ENCODE measurements around the gene IFT122.

The IFT122 gene

DNA sequence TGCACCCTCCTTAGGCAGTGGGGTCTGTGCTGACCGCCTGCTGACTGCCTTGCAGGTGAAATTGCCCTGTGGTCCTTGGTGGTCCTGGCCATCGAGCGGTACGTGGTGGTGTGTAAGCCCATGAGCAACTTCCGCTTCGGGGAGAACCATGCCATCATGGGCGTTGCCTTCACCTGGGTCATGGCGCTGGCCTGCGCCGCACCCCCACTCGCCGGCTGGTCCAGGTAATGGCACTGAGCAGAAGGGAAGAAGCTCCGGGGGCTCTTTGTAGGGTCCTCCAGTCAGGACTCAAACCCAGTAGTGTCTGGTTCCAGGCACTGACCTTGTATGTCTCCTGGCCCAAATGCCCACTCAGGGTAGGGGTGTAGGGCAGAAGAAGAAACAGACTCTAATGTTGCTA is 90.8 kb downstream of the IFT122 start:
- no peak for FAIRE-seq

DNA sequence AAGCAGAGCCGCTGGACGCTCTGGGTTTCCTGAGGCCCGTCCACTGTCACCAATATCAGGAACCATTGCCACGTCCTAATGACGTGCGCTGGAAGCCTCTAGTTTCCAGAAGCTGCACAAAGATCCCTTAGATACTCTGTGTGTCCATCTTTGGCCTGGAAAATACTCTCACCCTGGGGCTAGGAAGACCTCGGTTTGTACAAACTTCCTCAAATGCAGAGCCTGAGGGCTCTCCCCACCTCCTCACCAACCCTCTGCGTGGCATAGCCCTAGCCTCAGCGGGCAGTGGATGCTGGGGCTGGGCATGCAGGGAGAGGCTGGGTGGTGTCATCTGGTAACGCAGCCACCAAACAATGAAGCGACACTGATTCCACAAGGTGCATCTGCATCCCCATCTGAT is 91.7 kb downstream of the IFT122 start:
- TF ChIP-seq TAF1 (IDR thresholded peaks at IDR 0.05; ENCODE audit: low read depth, low read length): no peak
- no peak for TF ChIP-seq POU2F2 (IDR thresholded peaks at IDR 0.05; ENCODE audit: low read depth, low read length)
- no peak for TF ChIP-seq PAX5 (IDR thresholded peaks at IDR 0.05; ENCODE audit: insufficient read depth, low read length, severe bottlenecking)
- no peak for TF ChIP-seq POLR2A (IDR thresholded peaks at IDR 0.05; ENCODE audit: low read depth, low read length)
- no peak for TF ChIP-seq POLR2AphosphoS5 (IDR thresholded peaks at IDR 0.05; ENCODE audit: low read depth, low read length)
- TF ChIP-seq SPI1 (IDR thresholded peaks at IDR 0.05; ENCODE audit: low read depth, low read length): no peak
- FAIRE-seq (no peak), DNase-seq (ENCODE audit: insufficient read length, low spot score) (no peak)

More for the DNA sequence above, 90.8 kb downstream of the IFT122 start:
- TF ChIP-seq POLR2AphosphoS5 (IDR thresholded peaks at IDR 0.05; ENCODE audit: low read depth, low read length) (no peak), POLR2A (IDR thresholded peaks at IDR 0.05; ENCODE audit: low read depth, low read length) (no peak)
- DNase-seq (ENCODE audit: insufficient read length, low spot score): no peak

DNA sequence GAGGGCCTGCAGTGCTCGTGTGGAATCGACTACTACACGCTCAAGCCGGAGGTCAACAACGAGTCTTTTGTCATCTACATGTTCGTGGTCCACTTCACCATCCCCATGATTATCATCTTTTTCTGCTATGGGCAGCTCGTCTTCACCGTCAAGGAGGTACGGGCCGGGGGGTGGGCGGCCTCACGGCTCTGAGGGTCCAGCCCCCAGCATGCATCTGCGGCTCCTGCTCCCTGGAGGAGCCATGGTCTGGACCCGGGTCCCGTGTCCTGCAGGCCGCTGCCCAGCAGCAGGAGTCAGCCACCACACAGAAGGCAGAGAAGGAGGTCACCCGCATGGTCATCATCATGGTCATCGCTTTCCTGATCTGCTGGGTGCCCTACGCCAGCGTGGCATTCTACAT is 92.2 kb downstream of the IFT122 start:
- no peak for DNase-seq (ENCODE audit: insufficient read length, low spot score)
- TF ChIP-seq TAF1 (IDR thresholded peaks at IDR 0.05; ENCODE audit: low read depth, low read length): no peak
- TF ChIP-seq PAX5 (IDR thresholded peaks at IDR 0.05; ENCODE audit: insufficient read depth, low read length, severe bottlenecking): no peak
- TF ChIP-seq POLR2AphosphoS5 (IDR thresholded peaks at IDR 0.05; ENCODE audit: low read depth, low read length): no peak
- TF ChIP-seq SPI1 (IDR thresholded peaks at IDR 0.05; ENCODE audit: low read depth, low read length): no peak
- TF ChIP-seq POLR2A (IDR thresholded peaks at IDR 0.05; ENCODE audit: low read depth, low read length): no peak
- no peak for TF ChIP-seq POU2F2 (IDR thresholded peaks at IDR 0.05; ENCODE audit: low read depth, low read length)
- no peak for FAIRE-seq

DNA sequence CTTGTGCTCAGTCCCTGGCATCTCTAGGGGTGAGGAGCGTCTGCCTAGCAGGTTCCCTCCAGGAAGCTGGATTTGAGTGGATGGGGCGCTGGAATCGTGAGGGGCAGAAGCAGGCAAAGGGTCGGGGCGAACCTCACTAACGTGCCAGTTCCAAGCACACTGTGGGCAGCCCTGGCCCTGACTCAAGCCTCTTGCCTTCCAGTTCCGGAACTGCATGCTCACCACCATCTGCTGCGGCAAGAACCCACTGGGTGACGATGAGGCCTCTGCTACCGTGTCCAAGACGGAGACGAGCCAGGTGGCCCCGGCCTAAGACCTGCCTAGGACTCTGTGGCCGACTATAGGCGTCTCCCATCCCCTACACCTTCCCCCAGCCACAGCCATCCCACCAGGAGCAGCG is 93.4 kb downstream of the IFT122 start:
- no peak for TF ChIP-seq POLR2A (IDR thresholded peaks at IDR 0.05; ENCODE audit: low read depth, low read length)
- TF ChIP-seq SPI1 (IDR thresholded peaks at IDR 0.05; ENCODE audit: low read depth, low read length): no peak
- TF ChIP-seq PAX5 (IDR thresholded peaks at IDR 0.05; ENCODE audit: insufficient read depth, low read length, severe bottlenecking): no peak
- TF ChIP-seq TAF1 (IDR thresholded peaks at IDR 0.05; ENCODE audit: low read depth, low read length): no peak
- TF ChIP-seq POU2F2 (IDR thresholded peaks at IDR 0.05; ENCODE audit: low read depth, low read length): no peak
- TF ChIP-seq POLR2AphosphoS5 (IDR thresholded peaks at IDR 0.05; ENCODE audit: low read depth, low read length): no peak
- FAIRE-seq: no peak

DNA sequence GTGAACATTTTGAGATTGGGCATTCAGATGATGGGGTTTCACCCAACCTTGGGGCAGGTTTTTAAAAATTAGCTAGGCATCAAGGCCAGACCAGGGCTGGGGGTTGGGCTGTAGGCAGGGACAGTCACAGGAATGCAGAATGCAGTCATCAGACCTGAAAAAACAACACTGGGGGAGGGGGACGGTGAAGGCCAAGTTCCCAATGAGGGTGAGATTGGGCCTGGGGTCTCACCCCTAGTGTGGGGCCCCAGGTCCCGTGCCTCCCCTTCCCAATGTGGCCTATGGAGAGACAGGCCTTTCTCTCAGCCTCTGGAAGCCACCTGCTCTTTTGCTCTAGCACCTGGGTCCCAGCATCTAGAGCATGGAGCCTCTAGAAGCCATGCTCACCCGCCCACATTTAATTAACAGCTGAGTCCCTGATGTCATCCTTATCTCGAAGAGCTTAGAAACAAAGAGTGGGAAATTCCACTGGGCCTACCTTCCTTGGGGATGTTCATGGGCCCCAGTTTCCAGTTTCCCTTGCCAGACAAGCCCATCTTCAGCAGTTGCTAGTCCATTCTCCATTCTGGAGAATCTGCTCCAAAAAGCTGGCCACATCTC is 94.5 kb downstream of the IFT122 start:
- no peak for FAIRE-seq
- TF ChIP-seq POLR2AphosphoS5 (IDR thresholded peaks at IDR 0.05; ENCODE audit: low read depth, low read length) (no peak), POU2F2 (IDR thresholded peaks at IDR 0.05; ENCODE audit: low read depth, low read length) (no peak), SPI1 (IDR thresholded peaks at IDR 0.05; ENCODE audit: low read depth, low read length) (no peak), POLR2A (IDR thresholded peaks at IDR 0.05; ENCODE audit: low read depth, low read length) (no peak), PAX5 (IDR thresholded peaks at IDR 0.05; ENCODE audit: insufficient read depth, low read length, severe bottlenecking) (no peak), TAF1 (IDR thresholded peaks at IDR 0.05; ENCODE audit: low read depth, low read length) (no peak)

More for the DNA sequence above, 93.4 kb downstream of the IFT122 start:
- DNase-seq (ENCODE audit: insufficient read length, low spot score): no peak

DNA sequence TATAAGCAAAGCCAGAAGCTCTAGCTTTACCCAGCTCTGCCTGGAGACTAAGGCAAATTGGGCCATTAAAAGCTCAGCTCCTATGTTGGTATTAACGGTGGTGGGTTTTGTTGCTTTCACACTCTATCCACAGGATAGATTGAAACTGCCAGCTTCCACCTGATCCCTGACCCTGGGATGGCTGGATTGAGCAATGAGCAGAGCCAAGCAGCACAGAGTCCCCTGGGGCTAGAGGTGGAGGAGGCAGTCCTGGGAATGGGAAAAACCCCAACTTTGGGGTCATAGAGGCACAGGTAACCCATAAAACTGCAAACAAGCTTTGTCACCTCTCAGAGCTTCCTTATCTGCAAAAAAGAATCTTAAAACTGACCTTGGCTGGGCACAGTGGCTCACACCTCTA is 95.1 kb downstream of the IFT122 start:
- TF ChIP-seq POU2F2 (IDR thresholded peaks at IDR 0.05; ENCODE audit: low read depth, low read length) (no peak), SPI1 (IDR thresholded peaks at IDR 0.05; ENCODE audit: low read depth, low read length) (no peak), POLR2AphosphoS5 (IDR thresholded peaks at IDR 0.05; ENCODE audit: low read depth, low read length) (no peak)
- DNase-seq (ENCODE audit: insufficient read length, low spot score): no peak
- FAIRE-seq: no peak

More for the DNA sequence above, 94.5 kb downstream of the IFT122 start:
- DNase-seq (ENCODE audit: insufficient read length, low spot score): no peak

DNA sequence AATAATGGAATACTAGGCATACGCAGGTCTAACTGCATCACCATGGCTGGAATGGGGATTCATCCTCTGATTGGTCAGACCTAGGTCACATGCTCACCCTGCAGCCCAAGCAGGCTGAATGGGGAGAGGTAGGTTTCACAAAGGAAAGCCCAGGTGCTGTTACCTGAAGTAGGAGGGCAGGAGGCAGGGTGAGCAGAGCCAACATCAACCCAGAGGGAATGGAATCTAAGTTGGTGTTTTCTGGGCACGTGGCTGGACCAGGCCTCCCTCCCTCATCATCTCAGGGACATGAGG is 96.3 kb downstream of the IFT122 start:
- TF ChIP-seq POLR2AphosphoS5 (IDR thresholded peaks at IDR 0.05; ENCODE audit: low read depth, low read length) (no peak), POU2F2 (IDR thresholded peaks at IDR 0.05; ENCODE audit: low read depth, low read length) (no peak), TAF1 (IDR thresholded peaks at IDR 0.05; ENCODE audit: low read depth, low read length) (no peak), SPI1 (IDR thresholded peaks at IDR 0.05; ENCODE audit: low read depth, low read length) (no peak), POLR2A (IDR thresholded peaks at IDR 0.05; ENCODE audit: low read depth, low read length) (no peak), PAX5 (IDR thresholded peaks at IDR 0.05; ENCODE audit: insufficient read depth, low read length, severe bottlenecking) (no peak)
- FAIRE-seq (no peak), DNase-seq (ENCODE audit: insufficient read length, low spot score) (no peak)

DNA sequence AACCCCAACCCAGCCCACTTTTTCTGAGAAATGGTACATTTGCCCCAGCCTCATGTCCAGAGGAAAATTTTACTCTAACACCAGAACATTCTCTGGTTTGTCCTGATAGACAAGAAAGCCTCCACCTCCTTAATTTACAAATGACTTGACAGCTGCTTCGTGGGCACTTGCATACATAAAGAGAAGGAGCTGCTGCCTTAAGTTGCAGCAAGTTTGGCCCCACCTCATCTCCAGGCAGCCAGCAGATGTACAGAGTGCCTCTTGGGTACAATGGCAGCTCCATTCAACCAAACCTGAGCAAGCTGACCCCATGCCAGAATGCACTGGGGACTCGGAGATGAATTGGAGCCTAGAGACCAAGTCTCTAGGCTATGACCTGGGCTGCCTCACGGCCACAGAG is 96.8 kb downstream of the IFT122 start:
- FAIRE-seq (no peak), DNase-seq (ENCODE audit: insufficient read length, low spot score) (no peak)
- no peak for TF ChIP-seq PAX5 (IDR thresholded peaks at IDR 0.05; ENCODE audit: insufficient read depth, low read length, severe bottlenecking)
- no peak for TF ChIP-seq POU2F2 (IDR thresholded peaks at IDR 0.05; ENCODE audit: low read depth, low read length)
- TF ChIP-seq POLR2AphosphoS5 (IDR thresholded peaks at IDR 0.05; ENCODE audit: low read depth, low read length): no peak
- no peak for TF ChIP-seq TAF1 (IDR thresholded peaks at IDR 0.05; ENCODE audit: low read depth, low read length)
- TF ChIP-seq SPI1 (IDR thresholded peaks at IDR 0.05; ENCODE audit: low read depth, low read length): no peak
- TF ChIP-seq POLR2A (IDR thresholded peaks at IDR 0.05; ENCODE audit: low read depth, low read length): no peak

DNA sequence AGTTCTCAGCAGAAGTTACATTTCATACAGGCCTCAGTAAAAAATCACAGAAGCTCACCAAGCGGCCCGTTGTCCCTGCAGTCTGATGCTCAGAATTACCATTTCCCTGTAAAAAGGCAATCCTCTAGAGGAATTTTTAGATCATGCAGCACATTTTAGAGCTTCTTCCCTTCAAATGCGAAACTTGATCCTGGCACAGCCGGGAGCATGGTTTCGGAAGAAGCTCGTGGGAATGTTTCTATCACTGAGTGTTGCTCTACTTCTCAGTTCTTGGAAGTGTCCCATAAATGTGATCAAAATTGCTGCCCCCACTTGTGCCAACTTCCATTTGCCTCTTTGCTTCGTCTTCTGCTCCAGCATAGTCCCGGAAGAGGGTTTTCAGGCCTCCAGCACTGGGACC is 99.2 kb downstream of the IFT122 start:
- TF ChIP-seq POU2F2 (IDR thresholded peaks at IDR 0.05; ENCODE audit: low read depth, low read length) (no peak), PAX5 (IDR thresholded peaks at IDR 0.05; ENCODE audit: insufficient read depth, low read length, severe bottlenecking) (no peak), TAF1 (IDR thresholded peaks at IDR 0.05; ENCODE audit: low read depth, low read length) (no peak), POLR2AphosphoS5 (IDR thresholded peaks at IDR 0.05; ENCODE audit: low read depth, low read length) (no peak), POLR2A (IDR thresholded peaks at IDR 0.05; ENCODE audit: low read depth, low read length) (no peak), SPI1 (IDR thresholded peaks at IDR 0.05; ENCODE audit: low read depth, low read length) (no peak)
- FAIRE-seq (no peak), DNase-seq (ENCODE audit: insufficient read length, low spot score) (no peak)

DNA sequence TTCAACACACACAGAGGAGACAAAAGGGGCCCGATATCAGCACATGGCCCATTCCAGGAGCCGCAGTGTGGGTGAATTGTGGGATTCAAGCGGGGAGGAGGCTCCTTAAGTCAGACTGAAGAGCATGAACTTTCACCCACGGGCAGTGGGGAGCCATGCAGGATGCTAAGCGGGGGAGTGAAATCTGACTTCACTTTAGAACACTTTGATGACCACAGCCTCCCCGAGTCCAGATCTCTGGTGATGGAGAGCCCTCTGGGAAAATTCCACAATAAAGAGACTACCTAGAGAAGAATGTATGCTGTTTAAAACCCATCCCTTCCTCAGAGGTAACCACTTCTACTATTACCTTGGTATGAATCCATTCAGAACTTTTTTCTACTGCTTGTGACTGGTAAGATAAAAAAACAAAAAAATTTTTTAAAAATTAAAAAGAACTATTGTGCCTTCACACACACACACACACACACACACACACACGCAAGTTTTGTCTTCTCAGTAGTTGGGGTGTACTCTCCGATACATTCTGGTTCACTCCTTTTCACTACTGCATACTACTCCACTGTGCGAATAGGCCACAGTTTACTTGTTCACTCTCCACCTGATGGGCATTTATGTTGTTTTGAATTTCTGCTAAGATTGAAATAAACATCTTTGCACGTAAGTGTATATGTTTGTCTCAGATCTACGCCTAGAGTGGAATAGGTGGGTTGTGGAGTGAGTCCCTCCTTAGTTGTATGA is 100.9 kb downstream of the IFT122 start:
- DNase-seq (ENCODE audit: insufficient read length, low spot score) (no peak), FAIRE-seq (no peak)
- no peak for TF ChIP-seq SPI1 (IDR thresholded peaks at IDR 0.05; ENCODE audit: low read depth, low read length)
- TF ChIP-seq PAX5 (IDR thresholded peaks at IDR 0.05; ENCODE audit: insufficient read depth, low read length, severe bottlenecking): no peak

Measured in GM12891 (cell line).